OCI-LY1 (cell line): ENCODE results near the gene MSANTD4.

Experiments
- H2AFZ ChIP-seq: fragments of 200-600 bp; sonication (generic), shearing (Covaris generic); 2 replicates; pipeline ENCODE4 v1.6.0; 2014; ENCODE audit warnings: antibody characterized with exemption, mild to moderate bottlenecking, low read length
- H3F3A ChIP-seq: fragments of 200-600 bp; sonication (generic), shearing (Covaris generic); 2 replicates; pipeline ENCODE4 v1.6.0; 2014; ENCODE audit warnings: mild to moderate bottlenecking, antibody characterized with exemption, low read length, moderate library complexity; ENCODE audit not compliant: insufficient read depth
- H3K27ac ChIP-seq: fragments of 200-600 bp; sonication (generic); 2 replicates; pipeline ENCODE4 v1.5.1; 2014; ENCODE audit warnings: low read length, mixed run types, mild to moderate bottlenecking, low read depth; ENCODE audit not compliant: poor library complexity, severe bottlenecking
- H3K27me3 ChIP-seq: fragments of 200-600 bp; sonication (generic); 2 replicates; pipeline ENCODE4 v1.6.0; 2014; ENCODE audit warnings: antibody characterized with exemption, mild to moderate bottlenecking, low read length, moderate library complexity; ENCODE audit not compliant: insufficient read depth
- H3K36me3 ChIP-seq: fragments of 200-600 bp; sonication (generic); 2 replicates; pipeline ENCODE4 v1.6.1; 2014; ENCODE audit warnings: mild to moderate bottlenecking, antibody characterized with exemption, low read length, moderate library complexity, mixed read lengths; ENCODE audit not compliant: insufficient read depth
- H3K4me1 ChIP-seq: fragments of 200-600 bp; sonication (generic); 2 replicates; pipeline ENCODE4 v1.5.1; 2014; ENCODE audit warnings: mild to moderate bottlenecking, low read length, moderate library complexity; ENCODE audit not compliant: insufficient read depth, severe bottlenecking
- H3K4me2 ChIP-seq: fragments of 200-600 bp; sonication (generic), shearing (Covaris generic); 2 replicates; pipeline ENCODE4 v1.6.1; 2014; ENCODE audit warnings: low read length
- H3K4me3 ChIP-seq: fragments of 200-600 bp; sonication (generic); 2 replicates; pipeline ENCODE4 v1.5.1; 2014; ENCODE audit warnings: low read length, low read depth, mild to moderate bottlenecking, mixed read lengths; ENCODE audit not compliant: poor library complexity, severe bottlenecking
- H3K79me2 ChIP-seq: fragments of 200-600 bp; shearing (Covaris generic); 2 replicates; pipeline ENCODE4 v1.6.1; 2016; ENCODE audit warnings: mixed run types, low read length, mixed read lengths; ENCODE audit not compliant: insufficient read depth
- H3K9ac ChIP-seq: fragments of 200-600 bp; sonication (generic), shearing (Covaris generic); 2 replicates; pipeline ENCODE4 v1.6.1; 2014; ENCODE audit warnings: mild to moderate bottlenecking, low read length, mixed read lengths
- H3K9me2 ChIP-seq: fragments of 200-600 bp; sonication (generic), shearing (Covaris generic); 2 replicates; pipeline ENCODE4 v1.6.1; 2014; ENCODE audit warnings: low read depth, mild to moderate bottlenecking, low read length, mixed read lengths
- H3K9me3 ChIP-seq: fragments of 200-600 bp; shearing (Covaris generic); 2 replicates; pipeline ENCODE4 v1.6.1; 2014; ENCODE audit warnings: low read length, mixed read lengths
- H4K20me1 ChIP-seq: fragments of 200-600 bp; sonication (generic), shearing (Covaris generic); 2 replicates; pipeline ENCODE4 v1.6.0; 2016; ENCODE audit warnings: mild to moderate bottlenecking, low read length; ENCODE audit not compliant: insufficient read depth
- CTCF ChIP-seq: fragments of 200-600 bp; sonication (generic), shearing (Covaris generic); IDR thresholded peaks from 2 replicates; pipeline ENCODE4 v1.5.1; 2017; ENCODE audit warnings: mild to moderate bottlenecking, antibody characterized with exemption, low read length, moderate library complexity, mixed read lengths
- EZH2 ChIP-seq: fragments of 200-600 bp; sonication (generic), shearing (Covaris generic); IDR thresholded peaks from 2 replicates; pipeline ENCODE4 v1.8.0; 2017; ENCODE audit warnings: borderline replicate concordance, mixed run types, mild to moderate bottlenecking, antibody characterized with exemption, low read length, moderate library complexity, mixed read lengths

MSANTD4 gene

GRCh38 chr11:106021181-106021966, 666 bp downstream of the MSANTD4 start:
- peak overlapping the region; percentile 89 for H3K9ac ChIP-seq
- H3K4me2 ChIP-seq: peak overlapping the region; percentile 98
- H3K4me3 ChIP-seq: peak overlapping the region; percentile 91
- no peaks in the 10 kb centered on the region for H3K9me2 ChIP-seq
- peaks cover 48% of the 10 kb centered on the region for H3K79me2 ChIP-seq
- peak overlapping the region; percentile 30 for H3K27ac ChIP-seq
- H4K20me1 ChIP-seq: no peaks in the 10 kb centered on the region
- no peaks in the 10 kb centered on the region for H3F3A ChIP-seq
- peaks cover 22% of the 10 kb centered on the region for H3K36me3 ChIP-seq
- H3K9me3 ChIP-seq: no peaks in the 10 kb centered on the region
- TF ChIP-seq EZH2: no peak
- no peak for TF ChIP-seq CTCF
- H3K27me3 ChIP-seq: no peaks in the 10 kb centered on the region
- peaks cover 42% of the 10 kb centered on the region for H3K4me1 ChIP-seq
- 0 out of 2 replicates have a peak overlapping the region, but pooled peaks have one; percentile 31 for H2AFZ ChIP-seq

GRCh38 chr11:106017093-106017492, 4.9 kb downstream of the MSANTD4 start:
- Histone ChIP-seq H4K20me1 (no peaks in the 10 kb centered on the region), H3K27ac (no peak overlapping the region), H3K9me2 (no peaks in the 10 kb centered on the region), H3K4me3 (no peak overlapping the region), H3K36me3 (peaks cover 53% of the 10 kb centered on the region), H3K9me3 (no peaks in the 10 kb centered on the region), H3K79me2 (peaks cover 82% of the 10 kb centered on the region), H3F3A (no peaks in the 10 kb centered on the region), H3K27me3 (no peaks in the 10 kb centered on the region), H2AFZ (no peak overlapping the region), H3K4me2 (no peak overlapping the region), H3K9ac (no peak overlapping the region), H3K4me1 (peaks cover 46% of the 10 kb centered on the region)
- TF ChIP-seq EZH2 (no peak), CTCF (no peak)

GRCh38 chr11:106015066-106015465, 7.0 kb downstream of the MSANTD4 start:
- Histone ChIP-seq H3K79me2 (peaks cover 74% of the 10 kb centered on the region), H2AFZ (no peak overlapping the region), H3F3A (no peaks in the 10 kb centered on the region), H3K9ac (no peak overlapping the region), H3K36me3 (peaks cover 64% of the 10 kb centered on the region), H3K4me3 (no peak overlapping the region), H3K4me2 (no peak overlapping the region), H3K9me2 (no peaks in the 10 kb centered on the region), H4K20me1 (no peaks in the 10 kb centered on the region), H3K27ac (no peak overlapping the region), H3K9me3 (no peaks in the 10 kb centered on the region), H3K4me1 (peaks cover 32% of the 10 kb centered on the region), H3K27me3 (no peaks in the 10 kb centered on the region)
- TF ChIP-seq CTCF (no peak), EZH2 (no peak)
